Keratinocyte (primary cell): ENCODE results near the gene IL17D. TPM values are rescaled to one million over a fixed set of nuclear protein-coding genes. Genes with fewer than 3 reads are reported as not detected.

ENCODE experiments used
- DNase-seq: peaks from one replicate; pipeline ENCODE4 v3.0.0-alpha.2; 2011; ENCODE audit warnings: low read depth, missing footprints, low spot score
- FAIRE-seq: peaks from 2 replicates; lab custom pipeline; 2011; peaks lifted over from hg19 to GRCh38; lab: Jason Lieb, UNC
- H2AFZ ChIP-seq: 2 replicates; pipeline ENCODE4 v1.6.0; 2012; ENCODE audit warnings: low read length, control low read depth, inconsistent platforms; ENCODE audit not compliant: control insufficient read depth
- H3K27ac ChIP-seq: 2 replicates; pipeline ENCODE4 v1.5.1; 2011; ENCODE audit warnings: low read length; ENCODE audit not compliant: control insufficient read depth, insufficient read depth
- H3K27me3 ChIP-seq: 3 replicates; pipeline ENCODE4 v1.6.0; 2011; ENCODE audit warnings: low read length; ENCODE audit not compliant: control insufficient read depth, insufficient read depth; ENCODE audit errors: extremely low read depth
- H3K36me3 ChIP-seq, 2 experiments: 2 replicates in 1 of 2; 3 replicates in 1 of 2; pipeline ENCODE4 v1.5.1; 2011; ENCODE audit warnings: low read length in 2 of 2, mild to moderate bottlenecking in 1 of 2; ENCODE audit not compliant: control insufficient read depth in 2 of 2, insufficient read depth in 2 of 2; ENCODE audit errors: extremely low read depth in 1 of 2
- H3K4me1 ChIP-seq: 3 replicates; pipeline ENCODE4 v1.5.1; 2011; ENCODE audit warnings: low read length; ENCODE audit not compliant: control insufficient read depth, insufficient read depth; ENCODE audit errors: extremely low read depth
- H3K4me2 ChIP-seq: 3 replicates; pipeline ENCODE4 v1.6.0; 2011; ENCODE audit warnings: low read depth, low read length; ENCODE audit not compliant: control insufficient read depth, insufficient read depth; ENCODE audit errors: extremely low read depth
- H3K4me3 ChIP-seq, 3 experiments: fragments of 200-600 bp in 1 of 3; sonication (generic) in 1 of 3; 2 replicates in 2 of 3; 3 replicates in 1 of 3; pipeline ENCODE4 v1.5.1; 2011 to 2016; ENCODE audit warnings: low read length in 3 of 3, mild to moderate bottlenecking in 3 of 3, control low read depth in 2 of 3, inconsistent platforms in 1 of 3, low read depth in 1 of 3, mixed read lengths in 1 of 3, mixed run types in 1 of 3, moderate library complexity in 1 of 3; ENCODE audit not compliant: control insufficient read depth in 2 of 3, insufficient read depth in 2 of 3; ENCODE audit errors: extremely low read depth in 1 of 3
- H3K79me2 ChIP-seq: 2 replicates; pipeline ENCODE4 v1.6.0; 2012; ENCODE audit warnings: low read length; ENCODE audit not compliant: control insufficient read depth, insufficient read depth
- H3K9ac ChIP-seq: 3 replicates; pipeline ENCODE4 v1.6.0; 2011; ENCODE audit warnings: low read length; ENCODE audit not compliant: control insufficient read depth, insufficient read depth; ENCODE audit errors: extremely low read depth
- H3K9me1 ChIP-seq: 3 replicates; pipeline ENCODE4 v1.6.0; 2011; ENCODE audit warnings: low read length; ENCODE audit not compliant: control insufficient read depth, insufficient read depth; ENCODE audit errors: extremely low read depth
- H3K9me3 ChIP-seq: 2 replicates; pipeline ENCODE4 v1.5.1; 2012; ENCODE audit warnings: low read depth, low read length; ENCODE audit not compliant: control insufficient read depth
- H4K20me1 ChIP-seq: 3 replicates; pipeline ENCODE4 v1.6.0; 2011; ENCODE audit warnings: low read length; ENCODE audit not compliant: control insufficient read depth, insufficient read depth; ENCODE audit errors: extremely low read depth
- CTCF ChIP-seq, 3 experiments: IDR thresholded peaks in 1 of 3; conservative IDR thresholded peaks in 1 of 3; optimal IDR thresholded peaks in 1 of 3; 2 replicates in 2 of 3; 3 replicates in 1 of 3; pipeline versions ENCODE3 to v1.5.1; 2011; ENCODE audit warnings: low read length in 3 of 3, mild to moderate bottlenecking in 3 of 3, moderate library complexity in 2 of 3, control low read depth in 1 of 3, inconsistent platforms in 1 of 3; ENCODE audit not compliant: insufficient read depth in 2 of 3; ENCODE audit errors: extremely low read depth in 1 of 3
- EZH2 ChIP-seq: IDR thresholded peaks from one replicate; pipeline ENCODE4 v1.6.1; 2012; ENCODE audit warnings: inconsistent platforms, mild to moderate bottlenecking, low read length, moderate library complexity
- dilution Hi-C: fragments of 300-500 bp; cut with MboI; formaldehyde crosslinking; loops from one replicate; pipeline ENCODE4 v1.7.0; 2020; ENCODE audit warnings: low sequenced_read_pairs; ENCODE audit not compliant: extremely low pct_ligation_motif_present
- polyA plus RNA-seq, 5 experiments: library from polyadenylated mRNA; depleted of rRNA in 3 of 5; stranded (reverse) in 3 of 5; stranded (forward) in 1 of 5; unstranded in 1 of 5; fragments of >200 nt; gene quantifications; 1 replicate in 1 of 5; 2 replicates in 3 of 5; 3 replicates in 1 of 5; pipeline versions ENCODE4 v1.2.1 to v1.2.3, GENCODE V29; 2011 to 2012; ENCODE audit warnings: missing spikeins in 2 of 5, low read depth in 1 of 5, low replicate concordance in 1 of 5

Gene IL17D
- polyA plus RNA-seq, 1 donor (not counting 4 experiments of a cell fraction or from before 2014, with no cell fraction given) = 0.09 TPM

GRCh38 chr13:20685092-20685491 is 18.4 kb upstream of the IL17D start:
- no peak overlapping the region for H3K4me3 ChIP-seq
- no peaks in the 10 kb centered on the region for H3K36me3 ChIP-seq
- no peaks in the 10 kb centered on the region for H3K79me2 ChIP-seq
- TF ChIP-seq CTCF (optimal IDR thresholded peaks at IDR 0.05 in 1 of 3, IDR thresholded peaks at IDR 0.05 in 1 of 3, conservative IDR thresholded peaks at IDR 0.05 in 1 of 3; ENCODE audit: extremely low read depth in 1 of 3, insufficient read depth in 2 of 3, low read length in 3 of 3) (no peak), EZH2 (no peak)
- H3K9me3 ChIP-seq = no peaks in the 10 kb centered on the region
- no peak overlapping the region for H3K9ac ChIP-seq
- dilution Hi-C loops = no loop called here
- no peaks in the 10 kb centered on the region for H3K27me3 ChIP-seq
- H2AFZ ChIP-seq = no peak overlapping the region
- no peak overlapping the region for H3K27ac ChIP-seq
- no peaks in the 10 kb centered on the region for H3K9me1 ChIP-seq
- H3K4me1 ChIP-seq = no peaks in the 10 kb centered on the region
- no peak overlapping the region for H3K4me2 ChIP-seq
- H4K20me1 ChIP-seq = no peaks in the 10 kb centered on the region
- DNase-seq (no peak), FAIRE-seq (no peak)

- DNase-seq (no peak), FAIRE-seq (no peak)
- H3K4me3 ChIP-seq = no peak overlapping the region
- dilution Hi-C loops = no loop called here
- no peak overlapping the region for H3K27ac ChIP-seq
- no peaks in the 10 kb centered on the region for H3K79me2 ChIP-seq
- H3K27me3 ChIP-seq = no peaks in the 10 kb centered on the region
- no peaks in the 10 kb centered on the region for H3K9me1 ChIP-seq
- no peaks in the 10 kb centered on the region for H3K9me3 ChIP-seq
- H3K36me3 ChIP-seq = no peaks in the 10 kb centered on the region
- TF ChIP-seq EZH2 (no peak), CTCF (optimal IDR thresholded peaks at IDR 0.05 in 1 of 3, IDR thresholded peaks at IDR 0.05 in 1 of 3, conservative IDR thresholded peaks at IDR 0.05 in 1 of 3; ENCODE audit: extremely low read depth in 1 of 3, insufficient read depth in 2 of 3, low read length in 3 of 3) (no peak)
- no peak overlapping the region for H2AFZ ChIP-seq
- no peak overlapping the region for H3K4me2 ChIP-seq
- no peaks in the 10 kb centered on the region for H3K4me1 ChIP-seq
- no peak overlapping the region for H3K9ac ChIP-seq
- H4K20me1 ChIP-seq = no peaks in the 10 kb centered on the region
These were observed 17.3 kb upstream of the IL17D start for GRCh38 chr13:20686167-20686566.
